HG02588 (cell line): ENCODE measurements around the gene MIA.
"Not testable (repeated sequence)": the region's sequence is repeated elsewhere in the genome, so short reads cannot be mapped to it uniquely, and the experiment has no call there.

Experiments
- ATAC-seq: cut with Tn5 transposase; IDR thresholded peaks from one replicate; pipeline ENCODE4 v1.9.1; 2021; ENCODE audit warnings: mild to moderate bottlenecking, moderate library complexity; ENCODE audit not compliant: unreplicated experiment

Gene MIA

DNA sequence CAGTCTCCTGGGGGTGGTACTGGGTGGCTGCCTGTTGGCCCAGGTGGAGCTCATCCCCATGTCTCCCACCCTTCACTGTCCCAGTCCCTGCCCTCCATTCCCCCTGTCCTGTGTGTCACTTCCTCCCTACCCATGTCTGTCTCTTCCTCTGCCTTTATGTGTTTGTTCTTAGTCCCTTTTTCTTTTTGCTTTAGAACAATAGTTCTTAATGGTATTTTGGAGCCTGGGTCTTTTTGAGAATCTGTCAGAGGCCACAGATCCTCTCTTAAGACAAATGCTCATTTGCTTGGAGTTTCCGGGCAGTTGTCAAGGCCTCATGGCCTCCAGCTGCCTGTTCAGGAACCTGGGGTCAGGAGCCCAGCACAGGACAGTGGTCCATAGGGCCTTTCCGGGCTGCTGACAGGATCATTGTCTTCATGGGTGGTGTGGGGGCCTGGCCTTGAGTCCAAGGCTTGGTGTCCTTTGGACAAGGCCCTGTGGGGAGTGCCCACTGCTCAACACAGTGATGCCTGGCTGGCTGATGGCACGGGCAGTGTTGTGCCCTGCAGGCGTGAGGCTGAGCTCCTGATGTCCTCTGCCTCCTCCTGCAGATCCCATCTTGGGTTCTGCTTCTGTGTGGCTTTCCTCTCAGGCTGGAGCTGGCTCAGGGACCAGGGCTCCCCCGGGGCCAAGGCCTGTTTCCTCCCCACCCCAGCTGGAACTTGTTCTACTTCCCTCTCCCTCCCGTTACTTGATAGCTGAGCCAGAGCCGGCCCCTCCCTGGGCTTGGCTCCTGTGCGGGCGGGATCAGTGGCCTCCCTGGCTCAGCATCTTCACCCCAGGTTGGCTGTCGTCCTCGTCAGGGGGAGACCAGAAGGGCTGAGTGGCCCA, 27.2 kb downstream of the MIA start:
- ATAC-seq, result no peak

GRCh38 chr19:40803170-40803856, 28.0 kb downstream of the MIA start:
- no peak for ATAC-seq

GRCh38 chr19:40803857-40804782, 28.8 kb downstream of the MIA start:
- no peak for ATAC-seq

- no peak for ATAC-seq
These were observed 29.5 kb downstream of the MIA start for GRCh38 chr19:40804783-40805242.

- ATAC-seq, result no peak
These were observed 30.0 kb downstream of the MIA start for GRCh38 chr19:40805258-40805868.

- no peak for ATAC-seq
These were observed 31.3 kb downstream of the MIA start for GRCh38 chr19:40806423-40807146.

- no peak for ATAC-seq
These were observed 32.1 kb downstream of the MIA start for GRCh38 chr19:40807147-40808020.

- ATAC-seq, result no peak
These were observed 32.7 kb downstream of the MIA start for GRCh38 chr19:40808021-40808325.

GRCh38 chr19:40808497-40808896, 33.2 kb downstream of the MIA start:
- ATAC-seq, result no peak

GRCh38 chr19:40809358-40810086, 34.2 kb downstream of the MIA start:
- ATAC-seq, result no peak

- ATAC-seq, result no peak
These were observed 34.8 kb downstream of the MIA start for GRCh38 chr19:40810160-40810559.

- not testable (repeated sequence) for ATAC-seq
These were observed 35.5 kb downstream of the MIA start for GRCh38 chr19:40810649-40811408.

DNA sequence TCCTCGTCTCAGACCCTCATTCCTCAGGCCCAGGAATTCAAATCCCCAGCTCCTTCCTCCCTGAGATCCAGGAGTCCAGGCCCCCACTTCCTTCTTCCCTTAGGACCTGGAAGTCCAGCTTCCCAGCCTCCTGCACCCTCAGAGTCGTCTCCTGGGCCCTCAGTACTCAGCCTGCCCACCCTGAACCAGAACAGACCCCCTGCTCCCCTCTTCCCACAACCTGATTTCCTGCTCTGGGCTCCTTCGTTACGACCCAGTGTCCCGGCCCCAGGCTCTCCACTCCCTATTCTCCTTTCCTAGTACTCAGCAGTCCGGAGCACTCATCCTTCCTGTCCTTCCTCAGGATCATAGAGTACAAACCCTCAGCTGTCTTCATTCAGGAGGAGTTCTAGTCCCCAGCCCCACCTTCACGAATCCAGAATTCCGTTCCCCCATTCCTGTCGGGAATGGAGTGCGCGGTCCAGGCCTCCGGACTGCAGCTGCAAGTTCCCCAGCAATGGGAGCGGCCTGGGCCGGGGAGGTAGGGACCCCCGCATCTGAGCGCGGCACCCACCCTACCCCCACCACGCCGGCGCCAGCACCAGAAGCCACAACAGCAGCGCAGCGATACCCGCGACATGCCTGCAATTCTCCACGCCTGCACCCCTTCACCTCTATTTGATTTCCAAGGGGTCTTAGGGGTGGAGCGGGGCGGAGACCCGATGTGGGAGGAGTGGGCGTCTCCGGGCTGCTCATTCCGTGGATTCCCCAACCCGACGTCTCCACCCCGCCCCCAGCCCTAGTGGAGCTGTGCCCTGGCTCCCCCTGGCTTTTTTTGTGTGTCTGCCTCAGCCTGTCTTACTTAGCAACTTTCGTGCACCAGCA, 36.4 kb downstream of the MIA start:
- ATAC-seq, result no peak

DNA sequence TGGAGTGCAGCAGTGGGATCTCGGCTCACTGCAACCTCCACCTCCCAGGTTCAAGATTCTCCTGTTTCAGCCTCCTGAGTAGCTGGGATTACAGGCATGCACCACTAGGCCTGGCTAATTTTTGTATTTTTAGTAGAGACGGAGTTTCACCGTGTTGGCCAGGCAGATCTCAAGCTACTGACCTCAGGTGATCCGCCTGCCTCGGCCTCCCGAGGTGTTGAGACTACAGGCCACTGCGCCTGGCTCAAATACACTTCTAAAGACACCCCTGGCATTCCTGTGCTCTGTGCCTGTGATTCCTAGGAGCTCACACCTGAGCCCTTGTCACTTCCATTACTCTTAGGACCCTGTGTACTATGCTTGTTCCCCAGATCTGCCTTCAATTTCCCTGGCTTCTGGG, 37.2 kb downstream of the MIA start:
- not testable (repeated sequence) for ATAC-seq

GRCh38 chr19:40813182-40813581, 37.9 kb downstream of the MIA start:
- no peak for ATAC-seq

- no peak for ATAC-seq
These were observed 39.9 kb downstream of the MIA start for GRCh38 chr19:40815223-40815622.
